CD4-positive, CD25-positive, alpha-beta regulatory T cell (primary cell): ENCODE data around the gene B3GLCT. TPM values are rescaled to one million over a fixed set of nuclear protein-coding genes. Genes with fewer than 3 reads are reported as not detected.

Experiments used
- ATAC-seq, 2 donors: fragments of 150-1000 bp; cut with Tn5 transposase; one replicate each; pipeline ENCODE4 v1.10.0; 2021; ENCODE audit warnings: low read depth in 2 of 2, moderate number of reproducible peaks in 2 of 2, moderate library complexity in 1 of 2
- DNase-seq, 3 donors: peaks; one replicate each; pipeline versions ENCODE4 v3.0.0 to v3.0.0-alpha.2; 2012 to 2022; ENCODE audit warnings: mixed read lengths in 1 of 3
- H3K27ac ChIP-seq: one replicate; pipeline ENCODE4 v1.7.0; 2013; ENCODE audit warnings: mild to moderate bottlenecking, low read length; ENCODE audit not compliant: insufficient read depth, poor library complexity, severe bottlenecking
- H3K27me3 ChIP-seq: one replicate; pipeline ENCODE4 v1.7.0; 2013; ENCODE audit warnings: low read length; ENCODE audit not compliant: control insufficient read depth, insufficient read depth
- H3K36me3 ChIP-seq: one replicate; pipeline ENCODE4 v1.7.0; 2013; ENCODE audit warnings: mild to moderate bottlenecking, low read length, moderate library complexity; ENCODE audit not compliant: control insufficient read depth, insufficient read depth
- H3K4me1 ChIP-seq: 2 replicates; pipeline ENCODE4 v1.7.0; 2013; ENCODE audit warnings: mild to moderate bottlenecking, low read length; ENCODE audit not compliant: insufficient read depth, control insufficient read depth, poor library complexity, severe bottlenecking
- H3K4me3 ChIP-seq: one replicate; pipeline ENCODE4 v1.7.0; 2013; ENCODE audit warnings: low read depth, mild to moderate bottlenecking, low read length, moderate library complexity
- H3K9me3 ChIP-seq, 2 experiments: 1 replicate in 1 of 2; 2 replicates in 1 of 2; pipeline ENCODE4 v1.7.0; 2013; ENCODE audit warnings: low read length in 2 of 2, mild to moderate bottlenecking in 1 of 2, moderate library complexity in 1 of 2; ENCODE audit not compliant: control insufficient read depth in 2 of 2
- H3K27ac Mint-ChIP-seq, 3 donors: one replicate each; pipeline ENCODE4 v1.8.0; 2020 to 2022; ENCODE audit warnings: mild to moderate bottlenecking in 3 of 3, mixed read lengths in 3 of 3, moderate library complexity in 2 of 3
- H3K27me3 Mint-ChIP-seq: one replicate; pipeline ENCODE4 v1.8.0; 2022; ENCODE audit warnings: mild to moderate bottlenecking, mixed read lengths
- H3K36me3 Mint-ChIP-seq: one replicate; pipeline ENCODE4 v1.8.0; 2020; ENCODE audit warnings: mixed read lengths
- H3K4me1 Mint-ChIP-seq, 4 donors: one replicate each; pipeline ENCODE4 v1.8.0; 2020 to 2022; ENCODE audit warnings: mixed read lengths in 4 of 4, mild to moderate bottlenecking in 1 of 4
- H3K4me3 Mint-ChIP-seq, 4 donors: one replicate each; pipeline ENCODE4 v1.8.0; 2020 to 2022; ENCODE audit warnings: mild to moderate bottlenecking in 4 of 4, mixed read lengths in 4 of 4, moderate library complexity in 3 of 4
- H3K9me3 Mint-ChIP-seq, 7 donors: one replicate each; pipeline ENCODE4 v1.8.0; 2020 to 2022; ENCODE audit warnings: mixed read lengths in 7 of 7, mild to moderate bottlenecking in 3 of 7, moderate library complexity in 2 of 7
- polyA plus RNA-seq, 4 donors: library from polyadenylated mRNA; unstranded; fragments of 300-500 nt; fragmentation: Illumina TruSeq; gene quantifications; one replicate each; pipeline ENCODE4 v1.2.3, GENCODE V29; 2021
- total RNA-seq: library from RNA; stranded (reverse); gene quantifications from one replicate; pipeline ENCODE4 v1.2.3, GENCODE V29; 2022

B3GLCT gene
- total and polyA plus RNA-seq, 5 donors from 2014 or later = 3.4 to 5.6 (median 3.5) TPM

- peak in 1 of 3 donors; percentile 48 for DNase-seq
- no peaks in the 10 kb centered on the region for H3K36me3 Mint-ChIP-seq
- Histone ChIP-seq H3K4me1 (peaks cover 8% of the 10 kb centered on the region), H3K36me3 (no peaks in the 10 kb centered on the region), H3K27ac (no peak overlapping the region), H3K9me3 (no peaks in the 10 kb centered on the region), H3K27me3 (no peaks in the 10 kb centered on the region), H3K4me3 (no peak overlapping the region)
- no peaks in the 10 kb centered on the region for H3K9me3 Mint-ChIP-seq
- H3K4me1 Mint-ChIP-seq = peaks cover 6 to 20% (median 12%) of the 10 kb centered on the region in 4 donors
- no peaks in the 10 kb centered on the region for H3K27me3 Mint-ChIP-seq
- H3K27ac Mint-ChIP-seq = no peak overlapping the region
- no peak for ATAC-seq
- H3K4me3 Mint-ChIP-seq = no peak overlapping the region
These were observed 4.8 kb downstream of the B3GLCT start for GRCh38 chr13:31204592-31204991.

GRCh38 chr13:31207661-31208552, 8.1 kb downstream of the B3GLCT start:
- H3K27ac Mint-ChIP-seq = peak overlapping the region in 1 of 3 donors; percentile 22

DNA sequence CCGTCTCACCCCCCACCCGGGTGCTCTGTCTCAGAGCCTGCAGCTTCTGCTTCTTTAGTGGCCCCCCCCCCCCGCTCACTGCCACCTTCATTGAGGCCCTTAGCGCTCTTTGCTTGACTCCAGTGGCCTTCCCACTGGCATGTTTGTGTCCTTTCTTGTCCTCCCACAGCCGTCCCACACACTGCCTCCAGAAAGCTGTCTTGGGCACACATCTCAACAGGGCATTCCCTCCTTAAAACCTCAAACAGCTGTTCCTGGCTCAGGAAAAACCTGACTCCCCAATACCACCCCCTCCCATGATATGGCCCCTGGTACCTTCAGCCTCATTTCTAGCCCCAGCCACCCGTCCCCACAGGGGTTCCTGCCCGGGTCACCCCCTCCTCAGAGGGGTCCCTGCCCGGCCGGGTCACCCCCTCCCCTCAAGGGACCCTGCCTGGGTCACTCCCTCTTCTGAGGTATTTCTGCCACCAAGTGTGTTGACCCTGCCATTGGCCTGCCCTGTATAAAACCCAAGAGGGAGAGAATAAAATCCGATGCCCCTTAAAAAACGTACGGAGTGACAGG, 8.9 kb downstream of the B3GLCT start:
- ATAC-seq = no peak
- H3K9me3 ChIP-seq = no peaks in the 10 kb centered on the region
- no peaks in the 10 kb centered on the region for H3K27me3 Mint-ChIP-seq
- H3K4me3 ChIP-seq = no peak overlapping the region
- H3K36me3 Mint-ChIP-seq = no peaks in the 10 kb centered on the region
- H3K36me3 ChIP-seq = no peaks in the 10 kb centered on the region
- no peaks in the 10 kb centered on the region for H3K9me3 Mint-ChIP-seq
- H3K4me1 Mint-ChIP-seq = peaks cover 0 to 13% (median 11%) of the 10 kb centered on the region in 4 donors
- H3K4me3 Mint-ChIP-seq = no peak overlapping the region
- no peak for DNase-seq
- H3K27me3 ChIP-seq = no peaks in the 10 kb centered on the region
- no peak overlapping the region for H3K27ac ChIP-seq
- no peak overlapping the region for H3K27ac Mint-ChIP-seq
- no peaks in the 10 kb centered on the region for H3K4me1 ChIP-seq

More at GRCh38 chr13:31207661-31208552, 8.1 kb downstream of the B3GLCT start:
- no peaks in the 10 kb centered on the region for H3K9me3 Mint-ChIP-seq
- Histone ChIP-seq H3K4me1 (no peaks in the 10 kb centered on the region), H3K36me3 (no peaks in the 10 kb centered on the region), H3K27ac (no peak overlapping the region), H3K27me3 (no peaks in the 10 kb centered on the region), H3K4me3 (no peak overlapping the region), H3K9me3 (no peaks in the 10 kb centered on the region)
- no peak overlapping the region for H3K4me3 Mint-ChIP-seq
- no peaks in the 10 kb centered on the region for H3K36me3 Mint-ChIP-seq
- no peaks in the 10 kb centered on the region for H3K27me3 Mint-ChIP-seq
- peaks cover 0 to 13% (median 10%) of the 10 kb centered on the region in 4 donors for H3K4me1 Mint-ChIP-seq
- ATAC-seq (no peak), DNase-seq (no peak)

- Mint-ChIP-seq H3K9me3 (no peaks in the 10 kb centered on the region), H3K4me1 (peaks cover 0 to 15% (median 12%) of the 10 kb centered on the region in 4 donors), H3K27me3 (no peaks in the 10 kb centered on the region), H3K27ac (peak overlapping the region in 1 of 3 donors; percentile 24), H3K36me3 (no peaks in the 10 kb centered on the region), H3K4me3 (no peak overlapping the region)
- H3K36me3 ChIP-seq = no peaks in the 10 kb centered on the region
- H3K4me1 ChIP-seq = no peaks in the 10 kb centered on the region
- ATAC-seq (no peak), DNase-seq (no peak)
- H3K27me3 ChIP-seq = no peaks in the 10 kb centered on the region
- no peak overlapping the region for H3K27ac ChIP-seq
- H3K4me3 ChIP-seq = no peak overlapping the region
- no peaks in the 10 kb centered on the region for H3K9me3 ChIP-seq
These were observed 9.5 kb downstream of the B3GLCT start for GRCh38 chr13:31209172-31209840.

GRCh38 chr13:31209841-31210210, 10.1 kb downstream of the B3GLCT start:
- Histone ChIP-seq H3K36me3 (no peaks in the 10 kb centered on the region), H3K9me3 (no peaks in the 10 kb centered on the region), H3K4me3 (no peak overlapping the region), H3K4me1 (no peaks in the 10 kb centered on the region), H3K27ac (no peak overlapping the region), H3K27me3 (no peaks in the 10 kb centered on the region)
- Mint-ChIP-seq H3K9me3 (no peaks in the 10 kb centered on the region), H3K36me3 (no peaks in the 10 kb centered on the region), H3K27ac (peak overlapping the region in 1 of 3 donors; percentile 24), H3K4me1 (peaks cover 0 to 15% (median 11%) of the 10 kb centered on the region in 4 donors), H3K4me3 (no peak overlapping the region), H3K27me3 (no peaks in the 10 kb centered on the region)
- no peak for DNase-seq
- ATAC-seq = no peak

GRCh38 chr13:31213651-31214289, 14.0 kb downstream of the B3GLCT start:
- no peak overlapping the region for H3K27ac ChIP-seq
- H3K27me3 ChIP-seq = no peaks in the 10 kb centered on the region
- H3K27me3 Mint-ChIP-seq = no peaks in the 10 kb centered on the region
- H3K4me1 ChIP-seq = no peaks in the 10 kb centered on the region
- no peaks in the 10 kb centered on the region for H3K36me3 ChIP-seq
- DNase-seq = no peak
- H3K4me3 Mint-ChIP-seq = no peak overlapping the region
- H3K4me1 Mint-ChIP-seq = peaks cover 0 to 15% (median 8%) of the 10 kb centered on the region in 4 donors
- H3K9me3 Mint-ChIP-seq = peaks cover 0 to 2% (median 0%) of the 10 kb centered on the region in 7 donors
- ATAC-seq = no peak
- no peaks in the 10 kb centered on the region for H3K9me3 ChIP-seq
- H3K27ac Mint-ChIP-seq = peak overlapping the region in 2 of 3 donors; percentile 67 to 95
- no peak overlapping the region for H3K4me3 ChIP-seq
- H3K36me3 Mint-ChIP-seq = peaks cover 8% of the 10 kb centered on the region

GRCh38 chr13:31214435-31214834, 14.7 kb downstream of the B3GLCT start:
- H3K27ac Mint-ChIP-seq = peak overlapping the region in 2 of 3 donors; percentile 67 to 95
- Histone ChIP-seq H3K27me3 (no peaks in the 10 kb centered on the region), H3K36me3 (no peaks in the 10 kb centered on the region), H3K27ac (no peak overlapping the region), H3K4me3 (no peak overlapping the region), H3K4me1 (no peaks in the 10 kb centered on the region), H3K9me3 (no peaks in the 10 kb centered on the region)
- no peaks in the 10 kb centered on the region for H3K27me3 Mint-ChIP-seq
- peaks cover 0 to 2% (median 0%) of the 10 kb centered on the region in 7 donors for H3K9me3 Mint-ChIP-seq
- ATAC-seq = no peak
- DNase-seq = no peak
- H3K36me3 Mint-ChIP-seq = peaks cover 11% of the 10 kb centered on the region
- H3K4me3 Mint-ChIP-seq = no peak overlapping the region
- H3K4me1 Mint-ChIP-seq = peaks cover 0 to 15% (median 8%) of the 10 kb centered on the region in 4 donors
